Measurements from ENCODE around the gene ITPK1.

The ITPK1 gene

GRCh38 chr14:93002049-93002448 is 113.7 kb downstream of the ITPK1 start:
- Histone ChIP-seq H3K9me3 (ENCODE audit: control insufficient read depth in 2 of 2, low read length in 2 of 2) (no peaks in the 10 kb centered on the region), H3K27ac (ENCODE audit: low read depth in 2 of 2, low read length in 2 of 2) (no peak overlapping the region), H3K9ac (ENCODE audit: low read depth in 1 of 2, low read length in 2 of 2) (no peak overlapping the region), H3K4me1 (ENCODE audit: control insufficient read depth in 2 of 2, insufficient read depth in 2 of 2, low read length in 2 of 2) (peaks cover 6 to 9% of the 10 kb centered on the region in 2 donors), H3K27me3 (ENCODE audit: control insufficient read depth in 2 of 2, insufficient read depth in 2 of 2, low read length in 2 of 2) (no peaks in the 10 kb centered on the region), H3K4me3 (ENCODE audit: low read length in 2 of 2) (no peak overlapping the region), H3K36me3 (ENCODE audit: control insufficient read depth in 2 of 2, insufficient read depth in 2 of 2, low read length in 2 of 2) (peaks cover 3% of the 10 kb centered on the region in 2 donors)

- no peaks in the 10 kb centered on the region for H3K27me3 ChIP-seq (ENCODE audit: control insufficient read depth in 2 of 2, insufficient read depth in 2 of 2, low read length in 2 of 2)
- H3K36me3 ChIP-seq (ENCODE audit: control insufficient read depth in 2 of 2, insufficient read depth in 2 of 2, low read length in 2 of 2) = peaks cover 8 to 11% of the 10 kb centered on the region in 2 donors
- H3K9ac ChIP-seq (ENCODE audit: low read depth in 1 of 2, low read length in 2 of 2) = no peak overlapping the region
- H3K9me3 ChIP-seq (ENCODE audit: control insufficient read depth in 2 of 2, low read length in 2 of 2) = no peaks in the 10 kb centered on the region
- H3K4me3 ChIP-seq (ENCODE audit: low read length in 2 of 2) = no peak overlapping the region
- H3K4me1 ChIP-seq (ENCODE audit: control insufficient read depth in 2 of 2, insufficient read depth in 2 of 2, low read length in 2 of 2) = no peaks in the 10 kb centered on the region
- H3K27ac ChIP-seq (ENCODE audit: low read depth in 2 of 2, low read length in 2 of 2) = no peak overlapping the region
These were observed 116.8 kb downstream of the ITPK1 start for GRCh38 chr14:92998946-92999345.

GRCh38 chr14:92997343-92998061 is 118.2 kb downstream of the ITPK1 start:
- no peak overlapping the region for H3K9ac ChIP-seq (ENCODE audit: low read depth in 1 of 2, low read length in 2 of 2)
- H3K9me3 ChIP-seq (ENCODE audit: control insufficient read depth in 2 of 2, low read length in 2 of 2) = no peaks in the 10 kb centered on the region
- H3K4me3 ChIP-seq (ENCODE audit: low read length in 2 of 2) = no peak overlapping the region
- no peaks in the 10 kb centered on the region for H3K4me1 ChIP-seq (ENCODE audit: control insufficient read depth in 2 of 2, insufficient read depth in 2 of 2, low read length in 2 of 2)
- no peaks in the 10 kb centered on the region for H3K27me3 ChIP-seq (ENCODE audit: control insufficient read depth in 2 of 2, insufficient read depth in 2 of 2, low read length in 2 of 2)
- no peak overlapping the region for H3K27ac ChIP-seq (ENCODE audit: low read depth in 2 of 2, low read length in 2 of 2)
- H3K36me3 ChIP-seq (ENCODE audit: control insufficient read depth in 2 of 2, insufficient read depth in 2 of 2, low read length in 2 of 2) = peaks cover 16 to 23% of the 10 kb centered on the region in 2 donors

- Histone ChIP-seq H3K4me1 (ENCODE audit: control insufficient read depth in 2 of 2, insufficient read depth in 2 of 2, low read length in 2 of 2) (no peaks in the 10 kb centered on the region), H3K27me3 (ENCODE audit: control insufficient read depth in 2 of 2, insufficient read depth in 2 of 2, low read length in 2 of 2) (no peaks in the 10 kb centered on the region), H3K36me3 (ENCODE audit: control insufficient read depth in 2 of 2, insufficient read depth in 2 of 2, low read length in 2 of 2) (peaks cover 22 to 29% of the 10 kb centered on the region in 2 donors), H3K9me3 (ENCODE audit: control insufficient read depth in 2 of 2, low read length in 2 of 2) (no peaks in the 10 kb centered on the region), H3K4me3 (ENCODE audit: low read length in 2 of 2) (no peak overlapping the region), H3K27ac (ENCODE audit: low read depth in 2 of 2, low read length in 2 of 2) (no peak overlapping the region), H3K9ac (ENCODE audit: low read depth in 1 of 2, low read length in 2 of 2) (no peak overlapping the region)
These were observed 120.1 kb downstream of the ITPK1 start for GRCh38 chr14:92995620-92996019.

GRCh38 chr14:92994942-92995341 is 120.8 kb downstream of the ITPK1 start:
- H3K9me3 ChIP-seq (ENCODE audit: control insufficient read depth in 2 of 2, low read length in 2 of 2) = no peaks in the 10 kb centered on the region
- H3K9ac ChIP-seq (ENCODE audit: low read depth in 1 of 2, low read length in 2 of 2) = no peak overlapping the region
- no peak overlapping the region for H3K4me3 ChIP-seq (ENCODE audit: low read length in 2 of 2)
- no peak overlapping the region for H3K27ac ChIP-seq (ENCODE audit: low read depth in 2 of 2, low read length in 2 of 2)
- no peaks in the 10 kb centered on the region for H3K27me3 ChIP-seq (ENCODE audit: control insufficient read depth in 2 of 2, insufficient read depth in 2 of 2, low read length in 2 of 2)
- no peaks in the 10 kb centered on the region for H3K4me1 ChIP-seq (ENCODE audit: control insufficient read depth in 2 of 2, insufficient read depth in 2 of 2, low read length in 2 of 2)
- H3K36me3 ChIP-seq (ENCODE audit: control insufficient read depth in 2 of 2, insufficient read depth in 2 of 2, low read length in 2 of 2) = peaks cover 22 to 29% of the 10 kb centered on the region in 2 donors

- H3K36me3 ChIP-seq (ENCODE audit: control insufficient read depth in 2 of 2, insufficient read depth in 2 of 2, low read length in 2 of 2) = peaks cover 22 to 30% of the 10 kb centered on the region in 2 donors
These were observed 121.5 kb downstream of the ITPK1 start for GRCh38 chr14:92994131-92994676.

GRCh38 chr14:92993302-92993701 is 122.4 kb downstream of the ITPK1 start:
- H3K4me1 ChIP-seq (ENCODE audit: control insufficient read depth in 2 of 2, insufficient read depth in 2 of 2, low read length in 2 of 2) = no peaks in the 10 kb centered on the region
- peaks cover 22 to 30% of the 10 kb centered on the region in 2 donors for H3K36me3 ChIP-seq (ENCODE audit: control insufficient read depth in 2 of 2, insufficient read depth in 2 of 2, low read length in 2 of 2)
- H3K9ac ChIP-seq (ENCODE audit: low read depth in 1 of 2, low read length in 2 of 2) = no peak overlapping the region
- H3K4me3 ChIP-seq (ENCODE audit: low read length in 2 of 2) = no peak overlapping the region
- no peak overlapping the region for H3K27ac ChIP-seq (ENCODE audit: low read depth in 2 of 2, low read length in 2 of 2)
- no peaks in the 10 kb centered on the region for H3K27me3 ChIP-seq (ENCODE audit: control insufficient read depth in 2 of 2, insufficient read depth in 2 of 2, low read length in 2 of 2)
- no peaks in the 10 kb centered on the region for H3K9me3 ChIP-seq (ENCODE audit: control insufficient read depth in 2 of 2, low read length in 2 of 2)

More at GRCh38 chr14:92994131-92994676, 121.5 kb downstream of the ITPK1 start:
- Histone ChIP-seq H3K27ac (ENCODE audit: low read depth in 2 of 2, low read length in 2 of 2) (no peak overlapping the region), H3K27me3 (ENCODE audit: control insufficient read depth in 2 of 2, insufficient read depth in 2 of 2, low read length in 2 of 2) (no peaks in the 10 kb centered on the region), H3K9ac (ENCODE audit: low read depth in 1 of 2, low read length in 2 of 2) (no peak overlapping the region), H3K4me3 (ENCODE audit: low read length in 2 of 2) (no peak overlapping the region), H3K9me3 (ENCODE audit: control insufficient read depth in 2 of 2, low read length in 2 of 2) (no peaks in the 10 kb centered on the region), H3K4me1 (ENCODE audit: control insufficient read depth in 2 of 2, insufficient read depth in 2 of 2, low read length in 2 of 2) (no peaks in the 10 kb centered on the region)

- H3K4me3 ChIP-seq (ENCODE audit: low read length in 2 of 2) = no peak overlapping the region
- no peak overlapping the region for H3K9ac ChIP-seq (ENCODE audit: low read depth in 1 of 2, low read length in 2 of 2)
- H3K4me1 ChIP-seq (ENCODE audit: control insufficient read depth in 2 of 2, insufficient read depth in 2 of 2, low read length in 2 of 2) = no peaks in the 10 kb centered on the region
- H3K27me3 ChIP-seq (ENCODE audit: control insufficient read depth in 2 of 2, insufficient read depth in 2 of 2, low read length in 2 of 2) = no peaks in the 10 kb centered on the region
- no peaks in the 10 kb centered on the region for H3K9me3 ChIP-seq (ENCODE audit: control insufficient read depth in 2 of 2, low read length in 2 of 2)
- peaks cover 15 to 26% of the 10 kb centered on the region in 2 donors for H3K36me3 ChIP-seq (ENCODE audit: control insufficient read depth in 2 of 2, insufficient read depth in 2 of 2, low read length in 2 of 2)
- no peak overlapping the region for H3K27ac ChIP-seq (ENCODE audit: low read depth in 2 of 2, low read length in 2 of 2)
These were observed 124.2 kb downstream of the ITPK1 start for GRCh38 chr14:92991536-92991935.

GRCh38 chr14:92990456-92991430 is 125.0 kb downstream of the ITPK1 start:
- H3K27ac ChIP-seq (ENCODE audit: low read depth in 2 of 2, low read length in 2 of 2) = no peak overlapping the region
- H3K9ac ChIP-seq (ENCODE audit: low read depth in 1 of 2, low read length in 2 of 2) = no peak overlapping the region
- no peaks in the 10 kb centered on the region for H3K9me3 ChIP-seq (ENCODE audit: control insufficient read depth in 2 of 2, low read length in 2 of 2)
- H3K27me3 ChIP-seq (ENCODE audit: control insufficient read depth in 2 of 2, insufficient read depth in 2 of 2, low read length in 2 of 2) = no peaks in the 10 kb centered on the region
- no peak overlapping the region for H3K4me3 ChIP-seq (ENCODE audit: low read length in 2 of 2)
- peaks cover 14 to 25% of the 10 kb centered on the region in 2 donors for H3K36me3 ChIP-seq (ENCODE audit: control insufficient read depth in 2 of 2, insufficient read depth in 2 of 2, low read length in 2 of 2)
- H3K4me1 ChIP-seq (ENCODE audit: control insufficient read depth in 2 of 2, insufficient read depth in 2 of 2, low read length in 2 of 2) = no peaks in the 10 kb centered on the region

All from mucosa of rectum (tissue), 2 donors.